Lung microvascular endothelial cell (primary cell): ENCODE results near the gene EPPIN. TPM values are rescaled to one million over a fixed set of nuclear protein-coding genes. Genes with fewer than 3 reads are reported as not detected.

ENCODE experiments used
- DNase-seq, 2 donors: peaks; one replicate each; pipeline versions ENCODE4 v3.0.0 to v3.0.0-alpha.2; 2010; ENCODE audit warnings: low read depth in 2 of 2
- total RNA-seq: library from RNA; depleted of rRNA; stranded (reverse); fragments of >200 nt; gene quantifications from 2 replicates; pipeline ENCODE4 v1.2.1, GENCODE V29; 2014

Gene EPPIN
- total RNA-seq, 1 donor from 2014 or later = not detected

DNA sequence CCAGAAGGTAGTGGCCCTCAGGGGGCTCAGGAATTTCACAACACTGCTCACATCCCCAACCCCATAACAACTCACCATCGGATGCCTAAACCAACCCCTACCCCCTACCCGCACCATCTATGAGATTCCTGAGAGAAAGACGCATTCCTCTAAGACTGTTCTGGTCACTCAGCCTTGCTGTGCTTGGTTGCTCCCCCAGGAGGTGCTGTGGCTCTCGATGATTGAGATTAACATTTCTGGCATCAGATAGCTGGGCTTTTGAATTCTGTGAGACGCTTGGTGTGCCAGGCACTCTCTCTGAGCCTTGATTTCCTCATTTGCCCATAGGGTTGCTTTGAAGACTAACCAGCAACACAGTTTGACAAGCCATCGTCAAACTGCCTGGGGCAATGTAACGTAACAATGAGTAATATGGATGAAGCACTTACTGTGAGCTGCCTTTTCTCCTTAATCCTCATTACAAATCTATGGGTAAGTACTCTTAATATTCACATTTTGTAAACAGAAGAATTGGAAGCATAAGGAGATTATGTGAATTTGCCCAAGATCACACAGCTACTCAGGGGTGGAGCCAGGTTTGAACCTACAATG lies 8.9 kb downstream of the EPPIN start:
- no peak for DNase-seq

DNA sequence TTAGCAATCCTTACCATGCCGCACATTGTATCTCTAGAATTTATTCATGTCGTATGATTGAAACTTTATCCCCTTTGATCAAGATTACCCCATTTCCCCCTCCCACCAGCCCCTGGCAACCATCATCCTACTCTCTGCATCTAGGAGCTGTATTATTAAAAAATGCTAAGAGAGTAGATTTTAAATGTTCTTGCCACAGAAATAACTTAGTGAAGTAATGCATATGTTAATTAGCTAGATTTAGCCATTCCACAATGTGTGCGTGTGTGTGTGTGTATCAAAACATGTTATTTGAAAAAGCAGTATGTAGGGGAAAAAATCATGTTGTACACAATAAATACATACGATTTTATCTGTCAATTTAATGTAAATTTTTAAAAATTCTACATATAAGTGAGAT lies 19.9 kb downstream of the EPPIN start:
- DNase-seq = no peak

DNA sequence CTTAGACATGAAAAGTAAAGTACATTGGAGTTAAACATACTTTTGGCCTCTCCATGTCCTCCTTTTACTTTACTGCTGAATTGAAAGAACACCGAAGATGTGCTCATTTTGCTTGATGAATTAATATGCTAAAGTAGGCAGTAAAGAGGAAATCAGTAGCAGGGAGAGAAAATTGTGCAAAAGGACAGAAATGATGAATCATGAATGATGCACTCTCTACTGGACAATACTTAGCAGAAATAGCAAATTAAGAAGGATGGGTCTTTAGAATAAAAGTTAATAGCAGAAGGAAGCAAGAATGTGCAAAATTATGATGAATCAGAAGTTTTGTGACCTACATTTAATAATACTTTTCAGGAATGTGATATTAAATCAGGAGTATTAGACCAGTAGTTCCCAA lies 23.4 kb downstream of the EPPIN start:
- no peak for DNase-seq

DNA sequence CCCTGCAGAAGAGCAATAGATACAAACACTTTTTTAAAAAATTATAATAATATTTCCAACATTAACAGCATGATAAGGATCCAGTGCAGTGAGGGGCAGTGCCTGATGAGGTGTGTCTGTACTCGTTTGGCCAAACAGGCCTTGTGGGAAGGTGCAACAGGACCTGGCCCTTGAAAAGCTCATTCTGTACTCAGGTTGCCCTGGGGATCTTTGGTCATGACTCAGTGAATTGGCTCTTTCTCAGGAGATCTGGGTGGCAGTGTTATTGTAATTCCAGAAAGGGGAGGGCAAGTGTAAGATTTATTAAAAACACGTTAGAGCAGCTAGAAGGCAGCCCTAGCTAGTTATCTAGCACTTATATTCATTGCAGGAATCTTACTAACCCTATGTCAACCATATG lies 28.9 kb downstream of the EPPIN start:
- DNase-seq = no peak

DNA sequence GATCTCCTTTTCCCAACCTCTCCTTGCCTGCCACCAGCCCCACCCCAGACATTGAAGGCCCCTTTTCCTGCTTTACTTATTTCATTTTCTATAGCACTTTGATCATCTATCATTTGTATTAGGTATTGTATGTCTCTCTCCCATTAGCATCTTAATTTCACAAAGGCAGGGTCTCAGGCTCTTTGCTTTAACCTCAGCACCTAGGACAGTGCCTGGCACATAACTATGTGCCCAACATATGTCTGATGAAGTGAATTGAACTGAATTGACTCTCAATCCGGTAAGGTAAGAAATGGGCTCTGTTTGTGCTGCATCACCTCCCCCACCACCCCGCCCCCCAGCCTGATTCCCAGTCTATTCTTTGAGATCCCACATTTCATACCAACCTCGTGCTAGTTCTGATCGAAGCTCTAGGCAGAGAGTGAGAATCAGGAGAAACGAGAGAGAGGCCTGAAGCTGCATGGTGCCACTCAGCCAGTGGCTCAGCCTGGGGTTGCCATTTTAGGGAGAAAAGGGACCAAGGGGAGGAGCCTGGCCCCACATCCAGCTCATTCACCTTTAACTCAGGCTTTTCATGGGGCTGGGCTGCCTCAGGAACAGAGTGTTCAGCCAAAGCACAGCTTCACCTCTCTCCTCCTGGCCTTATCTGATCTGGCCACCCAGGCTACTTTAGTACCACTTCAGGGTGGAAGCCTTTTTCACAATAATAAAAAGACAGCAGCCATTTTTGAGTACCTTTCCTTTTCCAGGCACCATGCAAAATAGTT lies 31.9 kb downstream of the EPPIN start, which contains the start of gene SPINT3:
Gene SPINT3 (minus strand): TSS at position 476 of the 767 bp plus-strand sequence. CDS start 14 bp downstream, at position 462.
- DNase-seq = no peak

DNA sequence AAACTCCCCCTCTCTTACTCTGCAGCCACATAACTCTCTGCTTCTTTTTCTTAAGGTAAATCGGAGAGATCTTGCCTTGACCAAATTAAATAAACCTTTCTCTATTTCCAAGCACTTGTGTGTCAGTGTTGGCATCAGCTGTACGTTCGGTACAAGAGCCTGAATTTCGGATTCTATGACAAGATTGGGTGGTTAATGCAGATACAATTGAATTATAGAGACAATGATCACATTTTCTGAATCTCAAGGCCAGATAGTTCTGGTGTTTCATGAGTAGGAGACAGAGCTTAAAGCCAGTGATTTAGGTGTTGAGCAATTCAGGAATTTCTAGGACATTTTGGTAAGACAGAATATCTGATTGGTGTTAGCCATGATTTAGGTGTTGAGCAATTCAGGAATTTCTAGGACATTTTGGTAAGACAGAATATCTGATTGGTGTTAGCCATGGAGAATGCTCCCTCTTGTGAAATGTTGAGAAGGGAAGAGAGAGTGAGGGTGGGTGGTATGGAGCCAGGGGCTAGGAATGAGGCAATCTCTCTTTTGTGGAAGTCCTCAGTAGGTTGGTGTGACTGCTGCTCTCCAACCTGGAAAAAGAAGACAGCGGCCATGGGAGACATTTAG lies 36.8 kb downstream of the EPPIN start:
- DNase-seq = no peak

DNA sequence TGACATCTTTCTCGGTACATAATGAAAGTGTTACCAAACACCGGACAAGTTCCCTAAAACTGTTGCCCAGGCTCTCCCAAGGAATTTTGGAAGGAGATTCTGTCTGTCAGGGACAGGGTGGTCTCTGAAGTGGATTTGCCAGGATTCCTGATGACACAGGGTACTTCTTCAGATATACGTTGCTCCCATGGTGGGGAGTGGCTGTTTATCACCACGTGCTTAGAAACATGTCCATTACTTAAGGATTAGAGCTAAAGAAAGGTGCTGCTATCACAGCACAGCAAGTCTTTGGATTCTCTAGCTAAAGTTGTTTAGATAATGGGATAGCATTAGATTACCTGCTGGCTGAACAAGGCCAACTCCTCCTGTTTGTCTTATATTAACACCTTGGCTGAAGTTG lies 38.1 kb downstream of the EPPIN start:
- no peak for DNase-seq

DNA sequence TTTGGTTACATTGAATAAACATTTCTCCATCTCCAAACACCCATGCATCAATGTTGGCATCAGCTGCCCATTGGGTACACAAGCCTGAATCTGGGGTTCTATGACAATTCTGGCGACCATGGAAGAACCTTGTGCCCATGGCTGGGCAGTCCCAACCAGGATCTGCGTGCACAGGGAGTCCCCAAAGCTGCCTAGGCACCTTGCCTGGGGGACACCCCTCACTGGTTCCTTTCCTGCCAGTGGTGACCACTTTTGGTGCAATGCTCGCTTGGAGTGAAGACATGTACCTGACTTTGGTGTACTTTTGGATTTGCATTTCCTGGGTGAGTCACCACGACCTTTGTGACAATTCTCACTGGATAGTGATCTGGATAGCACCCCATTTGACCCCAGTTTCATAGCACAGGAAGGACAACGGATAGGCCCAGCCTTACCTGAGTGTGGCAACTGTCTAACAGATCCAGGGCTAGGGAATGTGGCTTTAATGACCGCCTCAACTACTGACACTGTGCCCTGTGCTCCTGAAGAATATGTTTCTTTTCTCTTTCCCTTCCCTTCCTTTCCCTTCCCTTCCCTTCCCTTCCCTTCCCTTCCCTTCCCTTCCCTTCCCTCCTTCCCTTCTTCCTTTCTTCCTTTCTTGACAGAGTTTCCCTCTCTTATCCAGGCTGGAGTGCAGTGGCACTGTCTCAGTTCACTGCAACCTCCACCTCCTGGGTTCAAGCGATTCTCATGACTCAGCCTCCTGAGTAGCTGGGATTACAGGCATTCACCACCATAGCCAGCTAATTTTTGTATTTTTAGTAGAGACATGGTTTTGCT lies 38.9 kb downstream of the EPPIN start:
- no peak for DNase-seq

DNA sequence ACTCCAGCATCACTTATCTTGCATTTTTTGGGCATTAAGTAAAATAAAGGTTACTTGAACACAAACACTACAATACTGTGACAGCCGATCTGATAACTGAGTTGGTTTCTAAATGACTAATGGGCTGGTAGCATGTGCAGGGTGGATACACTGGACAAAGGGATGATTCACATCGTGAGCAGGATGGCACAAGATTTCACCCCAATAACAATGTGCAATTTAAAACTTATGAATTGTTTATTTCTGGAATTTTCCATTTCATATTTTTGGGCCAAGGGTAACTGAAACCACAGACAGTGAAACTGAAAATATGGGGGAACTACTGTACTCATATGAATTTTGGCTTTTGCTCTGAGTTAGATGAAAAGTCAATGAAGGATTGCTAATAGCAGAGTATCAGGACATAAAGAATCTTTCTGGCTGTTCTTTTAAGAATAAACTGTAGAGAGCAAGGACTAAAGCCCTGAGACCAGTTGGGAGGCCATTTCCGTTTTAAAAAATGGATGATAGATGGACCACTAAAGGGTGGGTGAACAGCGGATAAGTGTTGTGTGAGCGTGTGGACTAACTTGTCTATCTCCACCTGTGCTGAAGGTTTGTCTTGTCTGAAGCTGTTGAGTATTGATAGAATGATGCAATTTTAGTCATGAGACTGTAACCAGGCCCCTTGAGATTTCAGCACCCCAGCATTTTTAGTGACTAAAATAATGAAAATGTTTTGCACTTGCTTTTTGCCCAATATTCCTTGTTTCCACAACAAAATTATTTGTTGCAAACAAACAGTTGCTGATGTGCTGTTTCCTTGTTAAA lies 40.0 kb downstream of the EPPIN start:
- DNase-seq = no peak

DNA sequence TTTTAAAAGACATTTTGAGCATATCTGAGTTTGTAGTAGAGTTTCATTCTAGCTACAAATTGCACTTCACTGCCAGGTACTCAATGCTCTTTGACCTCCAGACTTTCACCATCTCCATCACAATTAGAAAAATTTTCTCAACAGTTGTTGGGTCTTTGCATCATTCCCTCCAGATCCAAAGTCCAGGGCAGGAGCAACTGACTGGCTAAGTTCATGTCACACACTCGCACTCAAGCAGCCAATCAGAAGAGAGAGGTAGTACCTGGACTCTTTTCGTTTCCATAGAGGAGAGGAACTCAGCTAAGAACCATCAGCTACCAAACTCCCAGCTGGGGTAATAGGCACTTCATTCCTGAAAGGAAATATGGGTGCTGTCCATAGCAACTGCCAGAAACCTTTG lies 40.8 kb downstream of the EPPIN start:
- DNase-seq = no peak

DNA sequence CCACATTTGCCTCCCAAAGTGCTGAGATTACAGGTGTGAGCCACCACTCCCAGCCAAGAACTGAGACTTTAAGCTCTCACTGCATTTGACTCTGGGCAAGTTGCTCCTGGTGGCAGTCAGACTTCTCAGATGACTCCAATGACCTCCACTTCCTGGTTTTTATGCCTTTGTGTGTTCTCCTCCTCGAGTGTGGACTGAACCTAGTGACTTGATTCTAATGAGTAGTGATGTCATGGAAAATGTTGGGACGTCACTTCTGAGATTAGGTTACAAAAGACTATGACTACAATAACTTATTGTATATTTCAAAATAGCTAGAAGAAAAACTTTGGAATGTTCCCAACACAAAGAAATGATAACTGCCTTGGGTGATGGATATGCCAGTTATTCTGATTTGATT lies 43.8 kb downstream of the EPPIN start:
- no peak for DNase-seq

DNA sequence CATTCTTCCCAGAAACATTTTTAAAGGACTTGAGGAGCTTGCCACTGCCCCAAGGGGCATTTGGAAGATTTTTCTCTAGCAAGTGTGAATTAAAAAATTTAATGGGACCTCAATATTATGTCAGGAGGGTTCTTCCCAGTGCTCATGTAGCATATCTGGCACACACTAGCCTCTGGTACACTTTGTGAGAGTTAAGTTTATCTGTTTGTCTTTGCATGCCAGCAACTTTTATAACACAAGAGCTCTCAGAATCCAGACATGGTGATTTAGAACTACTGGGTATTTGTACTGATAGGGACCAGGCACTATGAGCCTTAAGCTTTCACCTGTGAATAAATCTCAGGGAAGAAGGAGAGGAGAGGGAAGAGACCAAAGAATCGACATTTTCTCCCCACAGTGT lies 44.6 kb downstream of the EPPIN start:
- no peak for DNase-seq

DNA sequence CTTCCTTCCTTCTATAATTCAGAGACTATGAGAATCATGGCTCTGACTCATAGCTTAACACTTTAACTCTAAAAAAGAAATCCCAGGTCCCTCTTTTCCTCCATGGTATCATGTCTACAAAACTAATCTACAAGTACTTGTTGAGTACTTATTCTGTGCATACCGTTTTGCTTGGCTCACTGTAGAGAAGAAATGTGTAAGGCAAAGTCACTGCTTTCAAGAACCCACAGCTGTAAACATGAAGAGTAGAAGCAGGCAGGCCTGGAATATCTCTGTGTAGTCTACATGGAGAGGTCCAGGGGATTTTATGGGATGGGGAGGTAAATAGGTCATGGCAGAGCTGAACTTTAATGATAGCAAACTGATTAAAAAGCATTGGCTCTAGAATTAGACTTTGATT lies 45.6 kb downstream of the EPPIN start:
- no peak for DNase-seq

DNA sequence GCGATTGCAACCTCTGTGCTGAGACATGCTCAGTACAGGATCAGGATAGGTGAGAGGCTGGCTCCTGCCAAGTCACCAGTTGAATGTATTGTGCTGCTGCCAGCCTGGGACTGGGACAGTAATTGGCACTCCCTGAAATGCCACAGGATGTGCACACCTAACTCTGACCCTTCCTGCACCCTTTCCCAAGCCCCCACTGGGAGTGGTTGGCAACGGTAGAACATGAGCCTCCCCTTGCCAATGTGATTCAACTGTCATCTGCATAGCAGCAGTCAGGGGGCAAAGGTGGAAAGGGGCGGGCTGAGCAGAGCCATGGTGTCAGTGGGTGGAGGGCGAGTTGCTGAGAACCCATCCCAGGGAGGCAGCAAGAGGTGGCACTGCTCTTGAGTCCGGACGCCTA lies 47.2 kb downstream of the EPPIN start:
- no peak for DNase-seq

DNA sequence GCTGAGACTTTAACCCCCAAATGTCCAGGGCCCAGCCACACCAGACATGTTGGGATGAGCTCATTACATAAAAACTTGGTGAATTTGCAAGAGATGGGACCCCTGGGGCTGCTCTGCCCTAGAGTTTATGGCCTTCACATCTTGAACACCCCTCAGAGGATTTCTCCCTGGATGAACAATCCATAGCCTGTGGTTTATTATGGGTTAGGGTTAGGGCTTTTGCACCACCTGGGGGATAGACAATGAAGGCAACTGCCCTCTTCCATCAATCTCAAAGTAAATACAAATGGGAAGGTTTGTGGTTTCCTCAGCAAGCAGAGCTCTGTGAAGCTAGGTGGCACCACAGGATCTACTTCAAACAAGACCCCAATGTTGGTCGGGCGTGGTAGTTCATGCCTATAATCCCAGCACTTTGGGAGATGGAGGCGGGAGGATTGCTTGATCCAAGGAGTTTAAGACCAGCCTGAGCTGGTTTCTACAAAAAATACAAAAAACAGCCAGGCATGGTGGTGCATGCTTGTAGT lies 49.2 kb downstream of the EPPIN start:
- no peak for DNase-seq

DNA sequence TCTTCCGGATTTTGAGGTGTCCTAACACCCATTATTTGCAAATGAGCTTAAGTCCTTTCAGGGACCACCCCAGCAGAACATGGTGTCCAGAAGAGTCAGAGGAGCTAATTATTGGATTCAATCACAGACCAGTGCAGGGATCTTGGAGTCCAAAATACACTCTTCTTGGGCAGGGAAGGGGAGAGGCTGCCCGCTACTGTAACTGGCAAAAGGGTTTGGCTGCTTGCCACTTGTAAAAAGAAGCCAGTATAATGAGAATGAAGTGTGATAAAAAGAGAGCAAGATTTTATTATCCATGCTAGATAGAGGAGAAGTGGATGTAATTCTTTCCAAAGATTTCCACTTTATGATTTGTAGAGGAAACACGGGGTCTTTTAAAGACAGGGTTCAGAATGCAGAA lies 51.0 kb downstream of the EPPIN start:
- no peak for DNase-seq

DNA sequence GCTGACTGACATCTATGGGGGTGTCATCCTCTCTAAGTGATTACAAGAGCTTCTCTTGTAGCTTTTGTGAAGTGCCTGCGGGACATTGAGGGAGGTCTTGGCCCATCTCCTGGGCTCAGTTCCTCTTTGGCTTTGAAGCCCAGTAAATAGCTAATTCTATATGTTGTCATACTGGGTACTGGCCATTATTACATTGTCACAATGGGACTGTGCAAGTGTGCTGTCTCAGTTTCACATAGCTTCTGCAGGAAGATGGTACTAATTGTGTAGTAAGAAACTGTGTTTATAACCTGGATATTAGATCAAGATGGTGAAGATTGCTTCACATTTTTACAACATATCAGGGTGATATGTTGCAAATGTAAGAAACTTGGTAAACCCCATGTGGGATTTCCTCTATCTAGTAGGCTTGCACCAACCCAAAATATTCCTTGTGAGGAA lies 51.7 kb downstream of the EPPIN start:
- DNase-seq = no peak
